HEK293 (cell line): Measurements from ENCODE around the gene WDPCP.

Source experiments
- KLF10 ChIP-seq: fragments of 450-650 bp; IDR thresholded peaks from 2 replicates; pipeline ENCODE4 v1.5.1; 2018; ENCODE audit warnings: missing biosample characterization, mild to moderate bottlenecking, missing genetic modification characterization
- ZBTB21 ChIP-seq: fragments of 450-650 bp; formaldehyde crosslinking; IDR thresholded peaks from 2 replicates; pipeline ENCODE4 v1.5.1; 2017; ENCODE audit warnings: missing biosample characterization, missing genetic modification characterization
- ZNF112 ChIP-seq: fragments of 450-650 bp; formaldehyde crosslinking; IDR thresholded peaks from 2 replicates; pipeline ENCODE4 v1.5.0; 2017; ENCODE audit warnings: missing biosample characterization, missing genetic modification characterization
- ZNF138 ChIP-seq: fragments of 450-650 bp; formaldehyde crosslinking; IDR thresholded peaks from 2 replicates; pipeline ENCODE4 v1.5.1; 2016; ENCODE audit warnings: missing biosample characterization, missing genetic modification characterization, borderline replicate concordance
- TF ChIP-seq, protein P1 (sequence below): fragments of 450-650 bp; formaldehyde crosslinking; IDR thresholded peaks from 2 replicates; pipeline ENCODE4 v1.5.1; 2016; ENCODE audit warnings: missing biosample characterization, missing genetic modification characterization
- TF ChIP-seq, protein P2 (sequence below): fragments of 450-650 bp; formaldehyde crosslinking; IDR thresholded peaks from 2 replicates; pipeline ENCODE4 v1.5.1; 2016; ENCODE audit warnings: missing biosample characterization, missing genetic modification characterization
- TF ChIP-seq, protein P3 (sequence below): fragments of 450-650 bp; formaldehyde crosslinking; IDR thresholded peaks from 2 replicates; pipeline ENCODE4 v1.5.1; 2017; ENCODE audit warnings: missing biosample characterization, missing genetic modification characterization

DNA sequence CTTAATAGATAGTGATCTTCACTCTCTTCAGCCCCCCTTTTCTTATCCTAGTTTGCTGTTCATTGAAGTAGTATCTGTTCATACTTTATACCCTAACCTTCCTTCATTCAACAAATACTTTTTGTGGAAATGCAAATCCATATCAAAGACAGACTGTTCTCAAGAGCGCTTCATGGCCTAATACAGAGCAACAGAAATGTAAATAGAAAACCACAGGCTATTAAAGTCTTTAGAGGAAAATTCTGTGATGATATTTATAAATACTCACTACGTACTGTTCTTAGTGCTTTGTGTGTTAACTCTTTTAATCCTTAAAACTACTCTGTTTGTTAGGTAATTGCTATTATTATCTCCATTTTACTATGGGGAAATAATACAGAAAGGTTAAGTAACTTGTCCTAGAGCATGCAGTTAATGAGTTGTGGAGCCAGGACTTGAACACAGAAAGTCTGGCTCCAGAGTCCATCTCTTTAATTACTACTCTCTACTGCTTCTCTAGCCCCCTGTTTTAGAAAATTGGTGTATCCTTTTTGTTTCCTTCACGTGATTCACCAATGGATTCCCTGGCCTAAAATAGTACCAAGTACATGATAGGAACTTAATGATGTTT is 3.4 kb upstream of the WDPCP start:
- TF ChIP-seq, protein P1, sequence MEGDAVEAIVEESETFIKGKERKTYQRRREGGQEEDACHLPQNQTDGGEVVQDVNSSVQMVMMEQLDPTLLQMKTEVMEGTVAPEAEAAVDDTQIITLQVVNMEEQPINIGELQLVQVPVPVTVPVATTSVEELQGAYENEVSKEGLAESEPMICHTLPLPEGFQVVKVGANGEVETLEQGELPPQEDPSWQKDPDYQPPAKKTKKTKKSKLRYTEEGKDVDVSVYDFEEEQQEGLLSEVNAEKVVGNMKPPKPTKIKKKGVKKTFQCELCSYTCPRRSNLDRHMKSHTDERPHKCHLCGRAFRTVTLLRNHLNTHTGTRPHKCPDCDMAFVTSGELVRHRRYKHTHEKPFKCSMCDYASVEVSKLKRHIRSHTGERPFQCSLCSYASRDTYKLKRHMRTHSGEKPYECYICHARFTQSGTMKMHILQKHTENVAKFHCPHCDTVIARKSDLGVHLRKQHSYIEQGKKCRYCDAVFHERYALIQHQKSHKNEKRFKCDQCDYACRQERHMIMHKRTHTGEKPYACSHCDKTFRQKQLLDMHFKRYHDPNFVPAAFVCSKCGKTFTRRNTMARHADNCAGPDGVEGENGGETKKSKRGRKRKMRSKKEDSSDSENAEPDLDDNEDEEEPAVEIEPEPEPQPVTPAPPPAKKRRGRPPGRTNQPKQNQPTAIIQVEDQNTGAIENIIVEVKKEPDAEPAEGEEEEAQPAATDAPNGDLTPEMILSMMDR (tag by site-specific recombination) = no peak
- TF ChIP-seq, protein P2, sequence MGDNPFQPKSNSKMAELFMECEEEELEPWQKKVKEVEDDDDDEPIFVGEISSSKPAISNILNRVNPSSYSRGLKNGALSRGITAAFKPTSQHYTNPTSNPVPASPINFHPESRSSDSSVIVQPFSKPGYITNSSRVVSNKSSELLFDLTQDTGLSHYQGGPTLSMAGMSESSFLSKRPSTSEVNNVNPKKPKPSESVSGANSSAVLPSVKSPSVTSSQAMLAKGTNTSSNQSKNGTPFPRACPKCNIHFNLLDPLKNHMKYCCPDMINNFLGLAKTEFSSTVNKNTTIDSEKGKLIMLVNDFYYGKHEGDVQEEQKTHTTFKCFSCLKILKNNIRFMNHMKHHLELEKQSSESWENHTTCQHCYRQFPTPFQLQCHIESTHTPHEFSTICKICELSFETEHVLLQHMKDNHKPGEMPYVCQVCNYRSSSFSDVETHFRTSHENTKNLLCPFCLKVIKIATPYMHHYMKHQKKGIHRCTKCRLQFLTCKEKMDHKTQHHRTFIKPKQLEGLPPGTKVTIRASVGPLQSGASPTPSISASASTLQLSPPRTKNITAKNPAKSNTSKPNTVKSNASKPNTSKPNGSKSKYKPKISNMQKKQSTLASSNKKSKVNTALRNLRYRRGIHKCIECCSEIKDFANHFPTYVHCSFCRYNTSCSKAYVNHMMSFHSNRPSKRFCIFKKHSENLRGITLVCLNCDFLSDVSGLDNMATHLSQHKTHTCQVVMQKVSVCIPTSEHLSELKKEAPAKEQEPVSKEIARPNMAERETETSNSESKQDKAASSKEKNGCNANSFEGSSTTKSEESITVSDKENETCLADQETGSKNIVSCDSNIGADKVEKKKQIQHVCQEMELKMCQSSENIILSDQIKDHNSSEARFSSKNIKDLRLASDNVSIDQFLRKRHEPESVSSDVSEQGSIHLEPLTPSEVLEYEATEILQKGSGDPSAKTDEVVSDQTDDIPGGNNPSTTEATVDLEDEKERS (tag by site-specific recombination) = no peak
- TF ChIP-seq, protein P3, sequence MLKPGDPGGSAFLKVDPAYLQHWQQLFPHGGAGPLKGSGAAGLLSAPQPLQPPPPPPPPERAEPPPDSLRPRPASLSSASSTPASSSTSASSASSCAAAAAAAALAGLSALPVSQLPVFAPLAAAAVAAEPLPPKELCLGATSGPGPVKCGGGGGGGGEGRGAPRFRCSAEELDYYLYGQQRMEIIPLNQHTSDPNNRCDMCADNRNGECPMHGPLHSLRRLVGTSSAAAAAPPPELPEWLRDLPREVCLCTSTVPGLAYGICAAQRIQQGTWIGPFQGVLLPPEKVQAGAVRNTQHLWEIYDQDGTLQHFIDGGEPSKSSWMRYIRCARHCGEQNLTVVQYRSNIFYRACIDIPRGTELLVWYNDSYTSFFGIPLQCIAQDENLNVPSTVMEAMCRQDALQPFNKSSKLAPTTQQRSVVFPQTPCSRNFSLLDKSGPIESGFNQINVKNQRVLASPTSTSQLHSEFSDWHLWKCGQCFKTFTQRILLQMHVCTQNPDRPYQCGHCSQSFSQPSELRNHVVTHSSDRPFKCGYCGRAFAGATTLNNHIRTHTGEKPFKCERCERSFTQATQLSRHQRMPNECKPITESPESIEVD (tag by site-specific recombination) = no peak
- TF ChIP-seq ZNF112 = no peak
- no peak for TF ChIP-seq KLF10
- no peak for TF ChIP-seq ZNF138 (tag by site-specific recombination)
- no peak for TF ChIP-seq ZBTB21 (tag by site-specific recombination)
